GM12878 (cell line): ENCODE measurements around the gene MDM4. TPM values are rescaled to one million over a fixed set of nuclear protein-coding genes. Genes with fewer than 3 reads are reported as not detected.

Source experiments
- ATAC-seq: fragments of 200-7000 bp; cut with Tn5 transposase; 3 replicates; pipeline ENCODE4 v1.9.1; 2020; ENCODE audit warnings: mild to moderate bottlenecking, moderate library complexity
- BruUV-seq: library from RNA; stranded (reverse); fragments of 400-500 nt; replicated peaks from 2 replicates; lab custom pipeline; 2021; lab: Mats Ljungman, UMichigan
- CTCF ChIA-PET: fragments of 300-600 bp; sonication (Branson Sonifier 250); formaldehyde crosslinking; extraction: SDS; loops from one replicate; lab custom pipeline; 2021; ENCODE audit warnings: inconsistent platforms; lab: Yijun Ruan, JAX
- POLR2A ChIA-PET: fragments of 350-600 bp; formaldehyde crosslinking; extraction: SDS; loops from one replicate; lab custom pipeline; 2021; ENCODE audit warnings: inconsistent platforms; lab: Charles Lee
- RAD21 ChIA-PET: fragments of 300-600 bp; sonication (Branson Sonifier 250); formaldehyde crosslinking; loops from one replicate; lab custom pipeline; 2023; ENCODE audit warnings: antibody characterized with exemption; ENCODE audit not compliant: unreplicated experiment; lab: Charles Lee
- SMC1A ChIA-PET: fragments of 300-600 bp; sonication (Branson Sonifier 250); formaldehyde crosslinking; loops from one replicate; lab custom pipeline; 2023; ENCODE audit not compliant: unreplicated experiment, uncharacterized antibody; lab: Charles Lee
- DNase-seq: peaks from one replicate; pipeline ENCODE4 v3.0.0-alpha.2; 2011; ENCODE audit warnings: low read depth, low spot score
- FAIRE-seq: peaks from 3 replicates; lab custom pipeline; 2011; peaks lifted over from hg19 to GRCh38; lab: Jason Lieb, UNC
- H2AFZ ChIP-seq: 2 replicates; pipeline ENCODE4 v1.6.0; 2011; ENCODE audit warnings: low read depth, low read length, control low read depth; ENCODE audit not compliant: control insufficient read depth
- H3K27ac ChIP-seq: 2 replicates; pipeline ENCODE4 v1.5.1; 2011; ENCODE audit warnings: control low read depth; ENCODE audit not compliant: control insufficient read depth, insufficient read depth
- H3K27me3 ChIP-seq, 2 experiments: replicated peaks in 1 of 2; 2 replicates each; pipeline versions ENCODE4 v1.6.0 to v1.6.1; 2011; ENCODE audit warnings: low read length in 1 of 2; ENCODE audit not compliant: control insufficient read depth in 2 of 2, insufficient read depth in 2 of 2
- H3K36me3 ChIP-seq, 2 experiments: 2 replicates each; pipeline ENCODE4 v1.5.1; 2011; ENCODE audit warnings: low read length in 1 of 2; ENCODE audit not compliant: control insufficient read depth in 2 of 2, insufficient read depth in 2 of 2
- H3K4me1 ChIP-seq: 2 replicates; pipeline ENCODE4 v1.6.1; 2011; ENCODE audit warnings: mild to moderate bottlenecking, low read length, moderate library complexity, mixed read lengths; ENCODE audit not compliant: control insufficient read depth, insufficient read depth
- H3K4me2 ChIP-seq: 2 replicates; pipeline ENCODE4 v1.6.0; 2011; ENCODE audit warnings: control low read depth; ENCODE audit not compliant: control insufficient read depth, insufficient read depth
- H3K4me3 ChIP-seq: fragments of 200-600 bp; sonication (generic); 2 replicates; pipeline ENCODE4 v1.5.1; 2016
- H3K79me2 ChIP-seq: 2 replicates; pipeline ENCODE4 v1.6.0; 2011; ENCODE audit warnings: low read length; ENCODE audit not compliant: control insufficient read depth, insufficient read depth
- H3K9ac ChIP-seq: 2 replicates; pipeline ENCODE4 v1.8.0; 2011; ENCODE audit warnings: low read length, control low read depth, mixed read lengths; ENCODE audit not compliant: control insufficient read depth, insufficient read depth
- H3K9me3 ChIP-seq: replicated peaks from 3 replicates; pipeline ENCODE4 v1.5.1; 2011; ENCODE audit warnings: mild to moderate bottlenecking, low read length; ENCODE audit not compliant: control insufficient read depth, insufficient read depth
- H4K20me1 ChIP-seq: 2 replicates; pipeline ENCODE4 v1.6.0; 2011; ENCODE audit not compliant: control insufficient read depth, insufficient read depth
- BCL11A ChIP-seq: IDR thresholded peaks from 2 replicates; pipeline ENCODE4 v1.6.1; 2011; ENCODE audit warnings: low read depth, low read length
- BHLHE40 ChIP-seq, 2 experiments: fragments of 450-650 bp in 1 of 2; IDR thresholded peaks; 2 replicates each; pipeline ENCODE4 v1.6.1; 2011 to 2017; ENCODE audit warnings: low read depth in 2 of 2, borderline replicate concordance in 1 of 2, improper control_type of control experiment in 1 of 2, low read length in 1 of 2, mild to moderate bottlenecking in 1 of 2
- E2F8 ChIP-seq: fragments of 450-650 bp; IDR thresholded peaks from 2 replicates; pipeline ENCODE4 v1.6.1; 2018; ENCODE audit warnings: mild to moderate bottlenecking, low read depth, moderate library complexity; ENCODE audit not compliant: partially characterized antibody
- KAT2A ChIP-seq: conservative IDR thresholded peaks from 2 replicates; pipeline ENCODE4 v1.6.1; 2011; ENCODE audit warnings: low read depth, low read length; ENCODE audit not compliant: control insufficient read depth
- KLF5 ChIP-seq: fragments of 450-650 bp; IDR thresholded peaks from 2 replicates; pipeline ENCODE4 v1.6.1; 2014; ENCODE audit warnings: mild to moderate bottlenecking; ENCODE audit not compliant: partially characterized antibody
- LARP7 ChIP-seq: fragments of 450-650 bp; IDR thresholded peaks from 2 replicates; pipeline ENCODE4 v1.6.1; 2017; ENCODE audit warnings: mild to moderate bottlenecking
- MYC ChIP-seq: IDR thresholded peaks from 2 replicates; pipeline ENCODE4 v1.6.1; 2011; ENCODE audit warnings: mild to moderate bottlenecking, low read length, moderate library complexity, inconsistent platforms; ENCODE audit not compliant: insufficient read depth, insufficient replicate concordance, insufficient read length, severe bottlenecking
- NKRF ChIP-seq: fragments of 450-650 bp; conservative IDR thresholded peaks from 2 replicates; pipeline ENCODE4 v1.6.1; 2017; ENCODE audit warnings: mild to moderate bottlenecking, moderate library complexity
- PBX3 ChIP-seq: IDR thresholded peaks from 2 replicates; pipeline ENCODE4 v1.6.1; 2011; ENCODE audit warnings: mild to moderate bottlenecking, low read depth, low read length, moderate library complexity; ENCODE audit not compliant: insufficient replicate concordance
- RB1 ChIP-seq: fragments of 450-650 bp; formaldehyde crosslinking; IDR thresholded peaks from 2 replicates; pipeline ENCODE4 v1.6.1; 2017; ENCODE audit warnings: mild to moderate bottlenecking, borderline replicate concordance
- USF1 ChIP-seq: IDR thresholded peaks from 2 replicates; pipeline ENCODE4 v1.6.1; 2011; ENCODE audit warnings: borderline replicate concordance, low read depth, mild to moderate bottlenecking, moderate library complexity, mixed read lengths, low read length; ENCODE audit not compliant: insufficient read depth; ENCODE audit errors: extremely low read length
- WGBS: methylation state at CpG from one replicate; pipeline ENCODE4 v1.1.6; 2016; ENCODE audit warnings: low lambda C conversion rate; ENCODE audit not compliant: insufficient replicate concordance, insufficient coverage; ENCODE audit errors: missing lambda C conversion rate; 5-methylcytosine and 5-hydroxymethylcytosine counted together
- in situ Hi-C: fragments of 300-500 bp; cut with MboI; formaldehyde crosslinking; loops from 9 replicates; pipeline ENCODE4 v1.14.3; 2018; ENCODE audit warnings: mixed read lengths
- intact Hi-C: fragments of 100-400 bp; cut with micrococcal nuclease; formaldehyde crosslinking; loops from one replicate; pipeline ENCODE4 v1.14.2; 2022; ENCODE audit not compliant: unreplicated experiment
- polyA plus RNA-seq, 11 experiments: library from polyadenylated mRNA; depleted of rRNA in 4 of 11; unstranded in 6 of 11; stranded (reverse) in 5 of 11; fragments of >200 nt; fragmentation: Nextera tagmentation in 4 of 11; fragmentation: Illumina TruSeq in 1 of 11; extraction: Ambion mirVana in 4 of 11; extraction: Trizol in 1 of 11; gene quantifications; 1 replicate in 1 of 11; 2 replicates in 10 of 11; pipeline versions ENCODE4 v1.2.1 to v1.2.3, GENCODE V29; 2011 to 2016; ENCODE audit warnings: inconsistent platforms in 2 of 11, missing spikeins in 2 of 11, low read depth in 1 of 11
- total RNA-seq, 4 experiments: library from RNA; depleted of rRNA in 3 of 4; stranded (reverse); fragments of >200 nt in 3 of 4; fragmentation: Illumina TruSeq in 1 of 4; extraction: Trizol in 1 of 4; gene quantifications; 2 replicates each; pipeline versions ENCODE4 v1.2.1 to v1.2.3, GENCODE V29; 2013 to 2021

MDM4 gene
- total and polyA plus RNA-seq, 10 of the 15 experiments (the other 5 are each of a cell fraction or from before 2014, with no cell fraction given), result 2.5 to 74.4 (median 22.7) TPM

- TF ChIP-seq USF1, result no peak
- TF ChIP-seq MYC, result no peak
- no peak for TF ChIP-seq LARP7
- no peak for TF ChIP-seq RB1
- TF ChIP-seq, all 136 proteins: peak for 0
These were observed 33.1 kb downstream of the MDM4 start (continued) for GRCh38 chr1:204549313-204549712.

GRCh38 chr1:204550926-204551325 is 34.7 kb downstream of the MDM4 start:
- intact Hi-C loops, result no loop called here
- H3K36me3 ChIP-seq, result peaks cover 17 to 21% of the 10 kb centered on the region in 2 experiments
- H3K27me3 ChIP-seq, result no peaks in the 10 kb centered on the region
- H4K20me1 ChIP-seq, result no peaks in the 10 kb centered on the region
- FAIRE-seq (no peak), DNase-seq (no peak), ATAC-seq (no peak)
- no peak for TF ChIP-seq KAT2A
- no peak for TF ChIP-seq BHLHE40 (IDR thresholded peaks at IDR 0.05; ENCODE audit: borderline replicate concordance in 1 of 2, low read depth in 2 of 2, low read length in 1 of 2)
- TF ChIP-seq NKRF, result no peak
- no peak for TF ChIP-seq KLF5
- no peak for TF ChIP-seq PBX3
- no peak for TF ChIP-seq E2F8
- no peak for TF ChIP-seq BCL11A
- in situ Hi-C loops, result no loop called here
- no TSS peak for BruUV-seq
- no peak overlapping the region for H2AFZ ChIP-seq
- H3K4me2 ChIP-seq, result no peak overlapping the region
- no peaks in the 10 kb centered on the region; the same call in 1 of the 2 replicates for H3K79me2 ChIP-seq
- ChIA-PET CTCF (interaction anchor here (0.6 to 1.9 kb wide), 2 partner anchors 15 to 48 kb away, joined by 4 to 7 read pairs; no protein-coding TSS in a partner anchor), SMC1A (interaction anchor here (0.6 to 2.7 kb wide), 4 partner anchors 14 to 262 kb away, joined by 3 to 10 read pairs (median 3); no protein-coding TSS in a partner anchor), RAD21 (interaction anchor here (1.1 to 1.3 kb wide), 2 partner anchors 15 to 256 kb away, joined by 3 read pairs; no protein-coding TSS in a partner anchor), POLR2A (interaction anchor here (0.6 to 1.2 kb wide), 2 partner anchors 9 to 32 kb away, joined by 3 to 6 read pairs; no protein-coding TSS in a partner anchor)
- 78% methylated on average over 5 of the region's 5 CpGs for WGBS
- H3K27ac ChIP-seq, result no peak overlapping the region
- H3K4me3 ChIP-seq, result no peak overlapping the region
- no peaks in the 10 kb centered on the region for H3K4me1 ChIP-seq
- H3K9ac ChIP-seq, result no peak overlapping the region
- H3K9me3 ChIP-seq, result no peaks in the 10 kb centered on the region
